ENCODE data around the gene FRYL. TPM values are rescaled to one million over a fixed set of nuclear protein-coding genes. Genes with fewer than 3 reads are reported as not detected.
"Not testable (repeated sequence)": the region's sequence is repeated elsewhere in the genome, so short reads cannot be mapped to it uniquely, and the experiment has no call there.

FRYL gene
- polyA plus RNA-seq, 5 donors, result 27.5 to 58.8 (median 49.7) TPM

GRCh38 chr4:48787056-48787455 lies 7.0 kb upstream of the FRYL start:
- DNase-seq, result peak in 1 of 2 donors; percentile 26

- DNase-seq, result no peak
These were observed 6.5 kb upstream of the FRYL start for GRCh38 chr4:48786549-48786948.

GRCh38 chr4:48785302-48785701 lies 5.2 kb upstream of the FRYL start:
- no peak for DNase-seq

GRCh38 chr4:48781968-48782367 lies 1.9 kb upstream of the FRYL start:
- DNase-seq, result no peak

GRCh38 chr4:48780865-48781214 lies 761 bp upstream of the FRYL start:
- DNase-seq, result no peak

GRCh38 chr4:48779095-48779997 lies 733 bp downstream of the FRYL start:
- peak; percentile 73 to 80 for DNase-seq

GRCh38 chr4:48778431-48779094 lies 1.5 kb downstream of the FRYL start:
- DNase-seq, result peak in 1 of 2 donors; percentile 40

DNA sequence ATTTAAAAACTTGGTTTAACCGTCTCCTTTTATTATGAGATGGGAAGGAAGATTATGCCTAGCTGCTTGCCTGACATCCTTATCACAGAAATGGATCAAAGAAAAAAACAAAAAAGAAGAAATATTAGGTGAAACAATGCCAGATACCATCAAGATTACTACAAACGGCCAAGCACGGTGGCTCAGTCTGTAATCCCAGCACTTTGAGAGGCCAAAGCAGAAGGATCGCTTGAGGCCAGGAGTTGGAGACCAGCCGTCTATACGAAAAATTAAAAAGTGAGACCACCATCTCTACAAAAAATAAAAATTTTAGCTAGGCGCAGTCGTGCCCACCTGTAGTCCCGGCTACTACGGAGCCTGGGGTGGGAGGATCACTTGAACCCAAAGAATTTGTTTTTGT lies 2.3 kb downstream of the FRYL start:
- no peak for DNase-seq

DNA sequence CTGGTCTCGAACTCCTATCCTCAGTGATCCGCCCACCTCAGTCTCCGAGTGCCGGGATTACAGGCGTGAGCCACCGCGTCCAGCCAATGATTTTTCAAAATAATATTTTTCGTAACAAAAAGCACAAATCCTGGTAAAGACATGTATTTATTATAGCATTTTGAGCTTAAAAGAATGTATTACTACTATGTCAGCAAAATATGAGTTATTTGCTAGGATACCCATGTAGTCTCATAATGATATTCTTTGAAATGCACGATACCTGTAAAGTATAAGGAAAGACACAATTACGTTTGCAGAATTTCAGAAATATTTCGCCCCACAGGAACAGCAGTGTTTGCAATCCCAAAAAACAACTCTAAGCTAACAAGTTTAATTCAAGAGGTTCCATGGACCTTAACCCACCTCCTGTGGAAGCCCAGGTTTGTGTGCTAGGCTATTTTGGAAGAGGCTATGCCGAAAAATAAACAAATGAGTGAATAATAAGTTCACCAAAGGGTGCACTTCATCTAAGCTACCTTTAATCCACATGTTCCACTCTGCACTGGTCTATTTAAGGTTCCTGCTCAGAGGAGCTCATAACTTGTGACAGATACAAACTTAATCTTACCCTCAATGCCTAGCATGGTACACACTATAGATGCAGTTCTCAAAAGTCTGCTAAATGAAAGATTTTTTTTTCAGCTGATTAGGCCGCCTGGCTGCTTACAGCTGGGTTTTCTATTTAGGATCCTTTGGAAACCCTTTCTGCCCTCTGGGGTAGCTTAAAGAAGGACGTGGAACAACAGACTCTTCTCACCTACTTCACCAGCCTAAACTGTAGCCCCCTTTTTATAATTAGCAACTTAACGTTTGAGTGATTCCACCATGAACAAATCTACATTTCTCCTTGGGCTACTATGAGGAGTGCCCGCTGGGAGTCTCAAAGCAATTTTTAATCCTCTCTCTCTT lies 5.0 kb downstream of the FRYL start:
- DNase-seq, result no peak

- DNase-seq, result no peak
These were observed 7.5 kb downstream of the FRYL start for GRCh38 chr4:48772556-48772955.

DNA sequence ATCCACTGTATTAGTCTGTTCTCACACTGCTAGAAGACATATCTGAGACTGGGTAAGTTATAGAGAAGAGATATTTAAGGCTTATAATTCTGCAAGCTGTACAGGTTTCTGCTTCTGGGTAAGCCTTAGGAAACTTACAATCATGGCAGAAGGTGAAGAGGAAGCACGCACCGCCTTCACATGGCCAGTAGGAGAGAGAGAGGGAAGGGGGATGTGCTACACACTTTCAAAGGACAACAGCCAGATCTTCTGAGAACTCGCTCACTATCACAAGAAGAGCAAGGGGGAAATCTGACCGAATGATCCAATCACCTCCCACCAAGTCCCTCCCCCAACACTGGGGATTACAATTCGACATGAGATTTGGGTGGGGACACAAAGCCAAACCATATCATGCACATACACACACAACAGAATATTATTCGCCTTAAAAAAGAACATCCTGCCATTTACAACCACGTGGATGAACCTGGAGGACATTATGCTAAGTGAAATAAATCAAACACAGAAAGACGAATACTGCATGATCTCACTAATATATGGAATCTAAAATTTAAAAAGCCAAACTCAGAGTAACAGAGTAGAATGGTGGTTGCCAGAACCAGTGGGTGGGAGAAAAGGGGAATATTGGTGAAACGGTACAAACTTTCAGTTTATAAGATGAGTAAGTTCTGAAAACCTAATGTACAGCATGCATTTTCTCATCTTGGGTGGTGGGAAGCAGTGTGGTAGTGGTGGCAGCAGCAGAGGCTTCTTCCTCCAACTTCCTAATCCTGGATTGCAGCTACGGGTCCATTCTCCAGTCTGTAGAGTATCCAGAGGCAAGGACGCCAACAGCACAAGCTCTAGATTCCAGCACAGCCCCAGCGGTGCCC lies 12.8 kb downstream of the FRYL start:
- DNase-seq, result no peak

DNA sequence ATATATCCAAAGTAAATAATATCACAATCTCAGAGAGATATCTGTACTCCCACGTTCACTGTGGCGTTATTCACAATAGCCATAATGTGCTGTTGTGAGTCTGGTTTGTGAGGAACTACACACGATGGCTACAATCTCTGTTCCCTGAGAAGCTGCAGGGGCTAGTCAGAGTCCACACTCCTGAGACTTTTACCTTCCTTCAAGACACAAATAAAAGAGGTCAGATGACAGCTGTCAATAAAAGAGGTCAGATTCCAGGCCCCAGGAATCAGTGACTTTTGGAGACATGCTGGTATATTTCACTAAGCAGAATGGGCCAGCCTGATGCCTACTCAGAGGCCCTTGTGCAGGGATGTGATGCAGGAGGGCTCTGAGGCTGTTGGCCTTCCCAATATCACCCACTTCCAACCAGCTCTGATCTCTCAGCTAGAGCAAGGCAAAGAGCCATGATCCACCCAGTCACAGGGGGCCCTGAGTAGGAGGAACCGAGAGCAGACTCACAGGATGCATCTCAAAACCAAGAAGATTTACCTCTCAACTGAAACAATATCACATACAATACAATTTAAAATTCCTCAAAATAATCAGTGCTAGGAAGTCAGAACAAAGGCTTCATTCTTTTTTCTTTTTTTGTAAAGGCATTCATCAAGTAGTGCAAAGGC lies 13.8 kb downstream of the FRYL start:
- DNase-seq, result no peak

DNA sequence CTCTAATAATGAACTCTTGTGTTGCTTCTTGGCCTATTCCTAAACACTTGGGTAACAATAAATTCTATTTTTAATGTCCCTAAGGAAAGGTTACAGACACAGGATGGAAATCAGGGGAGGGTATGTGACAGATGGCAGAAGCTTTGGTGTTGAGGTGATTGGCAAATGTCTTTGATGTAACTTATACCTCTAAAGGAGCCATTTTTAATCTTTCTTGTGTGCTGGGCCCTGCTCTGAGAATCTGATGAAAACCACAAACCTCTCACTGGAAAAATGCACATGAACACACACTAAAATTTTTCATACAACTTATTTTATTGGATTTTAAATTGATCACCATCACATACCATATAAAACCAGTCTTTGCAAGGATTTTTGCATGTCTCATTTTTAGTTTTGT lies 17.7 kb downstream of the FRYL start:
- no peak for DNase-seq

- DNase-seq, result no peak
These were observed 18.8 kb downstream of the FRYL start for GRCh38 chr4:48761286-48761685.

- not testable (repeated sequence) for DNase-seq
These were observed 21.4 kb downstream of the FRYL start for GRCh38 chr4:48758703-48759102.

DNA sequence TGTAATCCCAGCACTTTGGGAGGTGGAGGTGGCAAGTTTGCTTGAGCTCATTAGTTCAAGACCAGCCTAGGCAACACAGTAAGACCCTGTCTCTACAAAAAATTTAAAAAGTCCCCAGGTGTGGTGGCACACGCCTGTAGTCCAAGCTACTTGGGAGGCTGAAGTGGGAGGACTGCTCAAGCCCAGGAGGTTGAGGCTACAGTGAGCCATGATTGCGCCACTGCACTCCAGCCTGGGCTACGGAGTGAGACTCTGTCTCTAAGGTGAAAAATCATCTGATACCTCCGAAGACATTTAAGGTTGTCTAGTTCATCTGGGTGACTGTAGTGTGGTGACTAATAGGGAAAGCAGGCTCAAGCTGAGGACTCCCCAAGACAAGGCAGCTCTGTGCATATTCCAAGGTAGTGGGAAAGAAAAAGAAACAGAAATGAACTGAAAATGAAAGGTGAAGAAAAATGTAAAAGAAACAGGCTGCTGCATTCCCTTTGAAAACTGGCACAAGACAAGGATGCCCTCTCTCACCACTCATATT lies 23.3 kb downstream of the FRYL start:
- no peak for DNase-seq

- DNase-seq, result no peak
These were observed 24.8 kb downstream of the FRYL start for GRCh38 chr4:48755281-48755680.

DNA sequence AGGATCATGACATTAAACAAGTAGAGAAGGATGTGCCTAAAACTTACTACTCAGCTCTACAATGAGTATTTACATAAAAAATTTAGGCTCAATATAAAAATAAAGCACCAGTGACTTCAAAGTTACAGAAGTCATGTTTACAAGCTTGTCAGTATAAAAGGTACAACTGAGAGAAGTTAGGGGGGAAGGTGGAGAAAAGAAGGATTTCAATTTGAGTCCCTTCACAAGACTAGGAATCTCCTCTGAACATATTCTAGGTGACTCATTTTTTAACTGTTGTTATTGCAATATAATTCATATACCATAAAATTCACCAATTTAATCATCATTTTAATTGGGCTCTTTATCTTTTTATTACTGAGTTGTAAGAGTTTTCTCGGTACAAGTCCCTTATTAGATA lies 26.9 kb downstream of the FRYL start:
- DNase-seq, result no peak

DNA sequence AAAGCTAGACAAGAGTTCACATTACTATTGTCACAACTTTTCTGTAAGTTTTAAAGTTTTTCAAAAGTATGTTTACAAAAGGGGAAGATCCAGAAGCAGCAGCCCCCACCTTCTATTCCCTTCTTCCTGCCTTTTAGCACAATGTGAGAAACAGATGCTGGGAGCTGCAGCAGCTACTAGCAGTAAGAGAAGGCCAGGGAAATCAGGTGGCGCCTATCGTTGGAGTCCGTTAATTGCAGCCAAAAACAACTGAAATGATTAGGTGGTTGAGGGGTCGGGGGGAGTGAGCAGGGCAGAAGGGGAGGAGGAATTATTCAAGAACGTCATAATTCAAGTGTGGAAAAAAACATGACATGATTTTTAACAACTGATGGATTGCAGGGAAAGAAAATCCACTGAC lies 27.4 kb downstream of the FRYL start:
- DNase-seq, result peak in 1 of 2 donors; percentile 10

DNA sequence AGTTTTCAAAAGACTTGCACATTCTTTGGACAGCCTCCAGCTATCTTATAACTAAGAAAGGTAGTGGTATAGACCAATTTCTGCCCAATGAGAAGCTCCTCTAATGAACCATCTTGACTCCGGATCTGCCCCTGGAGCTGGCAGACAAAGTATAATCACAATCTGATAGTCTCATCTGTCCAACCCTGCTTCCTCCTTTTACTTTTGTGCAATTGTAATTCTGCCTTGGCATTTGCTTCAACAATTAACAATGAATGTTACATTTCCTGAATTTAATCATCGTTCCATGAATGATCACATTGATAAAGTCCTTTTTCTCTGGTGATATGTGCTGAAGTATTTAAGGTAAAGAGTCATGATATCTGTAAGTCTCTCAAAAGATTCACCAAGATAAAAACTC lies 27.8 kb downstream of the FRYL start:
- no peak for DNase-seq

Measured in right lung (tissue), 5 donors.